ENCODE measurements around the gene CDH23.

Gene CDH23

DNA sequence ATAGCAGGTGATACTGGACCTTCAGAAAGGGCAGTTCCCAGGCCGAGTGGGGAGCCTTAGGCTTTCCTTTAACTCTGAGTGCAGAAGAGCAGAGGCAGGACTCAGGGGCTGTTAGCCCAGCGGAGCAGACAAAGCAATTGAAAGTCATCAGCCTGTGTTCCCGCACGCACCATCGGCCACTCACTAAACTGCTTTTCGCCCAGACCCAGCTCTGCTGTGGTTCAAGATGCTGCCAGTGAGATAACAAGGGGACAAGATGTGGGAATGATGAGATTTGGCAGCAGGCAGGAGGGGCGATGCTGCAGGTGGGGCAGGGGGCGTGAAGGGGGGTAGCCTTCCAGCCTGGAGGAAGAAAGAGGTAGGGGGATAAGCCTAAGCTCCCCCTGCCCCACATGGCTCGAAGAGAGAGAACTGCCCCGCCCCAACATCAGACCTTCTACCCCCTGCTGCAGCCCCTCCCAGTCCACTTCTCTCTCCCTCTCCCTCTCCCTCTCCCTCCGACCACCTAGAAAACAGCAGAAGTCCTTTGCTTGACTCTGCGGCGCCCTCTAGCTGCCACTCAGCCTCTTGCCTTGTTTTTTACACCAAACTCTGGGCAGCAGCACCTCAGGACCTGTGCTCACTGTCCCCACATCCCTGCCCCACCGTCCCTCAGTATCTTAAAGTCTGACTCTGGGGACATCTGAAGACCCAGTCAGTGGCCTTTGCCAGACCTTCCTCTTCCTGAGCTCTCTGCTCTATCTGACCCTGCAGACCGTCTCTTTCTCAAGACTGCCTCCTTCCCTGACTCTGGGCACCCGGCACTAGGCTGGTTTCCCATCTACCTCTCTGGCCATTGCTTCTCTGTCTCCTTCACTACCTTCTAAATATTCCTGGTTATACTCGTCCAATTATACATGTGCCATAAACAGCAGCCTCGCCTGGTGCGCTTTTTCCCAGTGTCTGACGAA is 212.4 kb downstream of the CDH23 start:
- no peak overlapping the region for H3K4me3 ChIP-seq (ENCODE audit: low read depth, low read length)
- TF ChIP-seq, protein P1, sequence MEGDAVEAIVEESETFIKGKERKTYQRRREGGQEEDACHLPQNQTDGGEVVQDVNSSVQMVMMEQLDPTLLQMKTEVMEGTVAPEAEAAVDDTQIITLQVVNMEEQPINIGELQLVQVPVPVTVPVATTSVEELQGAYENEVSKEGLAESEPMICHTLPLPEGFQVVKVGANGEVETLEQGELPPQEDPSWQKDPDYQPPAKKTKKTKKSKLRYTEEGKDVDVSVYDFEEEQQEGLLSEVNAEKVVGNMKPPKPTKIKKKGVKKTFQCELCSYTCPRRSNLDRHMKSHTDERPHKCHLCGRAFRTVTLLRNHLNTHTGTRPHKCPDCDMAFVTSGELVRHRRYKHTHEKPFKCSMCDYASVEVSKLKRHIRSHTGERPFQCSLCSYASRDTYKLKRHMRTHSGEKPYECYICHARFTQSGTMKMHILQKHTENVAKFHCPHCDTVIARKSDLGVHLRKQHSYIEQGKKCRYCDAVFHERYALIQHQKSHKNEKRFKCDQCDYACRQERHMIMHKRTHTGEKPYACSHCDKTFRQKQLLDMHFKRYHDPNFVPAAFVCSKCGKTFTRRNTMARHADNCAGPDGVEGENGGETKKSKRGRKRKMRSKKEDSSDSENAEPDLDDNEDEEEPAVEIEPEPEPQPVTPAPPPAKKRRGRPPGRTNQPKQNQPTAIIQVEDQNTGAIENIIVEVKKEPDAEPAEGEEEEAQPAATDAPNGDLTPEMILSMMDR (IDR thresholded peaks at IDR 0.05; ENCODE audit: low read depth, low read length, missing control alignments): peak; percentile 92
- in situ Hi-C loops (cut with HindIII; ENCODE audit: low sequenced_read_pairs): no loop called here
- DNase-seq (ENCODE audit: low read depth): peak; percentile 60

DNA sequence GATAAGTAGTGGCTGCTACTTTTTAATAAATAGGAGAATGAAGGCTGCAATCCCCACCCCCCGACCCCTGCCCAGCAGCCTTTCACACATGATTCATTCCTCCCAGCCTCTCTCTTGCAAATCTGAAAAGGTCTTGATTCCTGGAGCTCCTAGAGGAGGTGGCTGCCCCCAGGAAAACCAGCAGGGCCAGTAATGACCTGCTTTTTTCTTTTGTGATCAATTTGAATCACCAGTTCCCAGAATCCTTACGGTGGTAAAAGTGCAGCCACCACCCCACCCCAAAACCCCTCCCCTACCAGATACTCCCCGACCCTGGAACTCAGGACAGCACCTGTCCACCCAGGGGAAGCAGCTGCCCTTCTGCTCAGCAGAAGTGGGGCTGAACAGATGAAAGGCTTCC is 213.9 kb downstream of the CDH23 start:
- DNase-seq (ENCODE audit: low read depth): no peak
- TF ChIP-seq, protein P1 (IDR thresholded peaks at IDR 0.05; ENCODE audit: low read depth, low read length, missing control alignments): no peak
- in situ Hi-C loops (cut with HindIII; ENCODE audit: low sequenced_read_pairs): no loop called here
- H3K4me3 ChIP-seq (ENCODE audit: low read depth, low read length): no peak overlapping the region

DNA sequence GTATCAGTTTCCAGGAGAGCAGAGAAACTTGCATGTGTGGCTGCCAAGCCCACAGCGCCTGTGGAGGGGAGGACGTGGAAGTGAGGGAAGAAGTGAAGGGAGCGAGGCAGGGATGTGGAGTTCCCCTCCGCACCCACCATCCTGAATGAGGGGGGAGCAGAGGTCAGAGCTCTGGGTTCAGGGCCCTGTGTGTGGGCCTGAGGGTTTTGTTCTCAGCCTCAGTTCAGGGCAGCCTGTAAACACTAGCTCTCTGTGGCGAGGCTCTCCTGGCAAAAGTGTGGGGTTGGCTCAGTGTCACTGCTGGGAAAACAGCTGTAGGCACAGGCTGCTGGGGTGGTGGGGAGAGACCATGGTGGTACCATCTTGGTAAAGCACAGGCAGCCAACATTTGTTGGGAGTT is 214.4 kb downstream of the CDH23 start:
- TF ChIP-seq, protein P1 (IDR thresholded peaks at IDR 0.05; ENCODE audit: low read depth, low read length, missing control alignments): no peak
- in situ Hi-C loops (cut with HindIII; ENCODE audit: low sequenced_read_pairs): no loop called here
- DNase-seq (ENCODE audit: low read depth): no peak
- H3K4me3 ChIP-seq (ENCODE audit: low read depth, low read length): no peak overlapping the region

DNA sequence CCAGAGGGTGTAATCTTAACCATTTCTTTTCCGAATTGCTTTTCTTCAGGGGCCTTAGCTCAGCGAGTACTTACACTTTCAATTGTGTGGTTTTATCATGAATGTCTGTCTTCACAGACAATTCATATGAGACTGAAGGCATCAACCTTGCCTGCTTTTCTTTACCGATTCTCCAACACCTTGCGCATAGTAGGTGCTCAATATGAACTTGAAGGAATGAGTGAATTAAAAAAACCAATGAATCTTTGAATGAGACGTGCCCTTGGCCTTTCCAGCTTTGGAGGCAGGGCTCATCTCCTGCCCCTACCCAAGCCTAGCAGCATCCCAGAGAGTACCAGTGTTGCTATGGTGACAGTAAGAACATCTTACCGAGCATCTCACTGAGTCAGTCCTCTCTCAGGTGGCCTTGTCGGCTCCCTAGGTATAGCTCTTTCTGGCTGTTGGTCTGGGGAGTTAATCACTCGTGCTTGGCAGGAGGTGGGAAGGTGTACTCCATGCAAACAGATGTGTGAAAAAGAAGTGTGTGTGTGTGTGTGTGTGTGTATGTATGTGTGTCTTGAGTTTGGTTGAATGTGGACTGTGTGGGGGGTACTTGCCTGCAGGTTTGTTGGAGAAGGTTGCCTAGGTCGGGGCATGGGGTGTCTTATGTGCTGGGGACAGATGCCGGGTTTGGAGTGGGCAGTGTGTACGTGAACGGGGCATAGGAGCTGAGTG is 215.1 kb downstream of the CDH23 start:
- H3K4me3 ChIP-seq (ENCODE audit: low read depth, low read length): no peak overlapping the region
- TF ChIP-seq, protein P1 (IDR thresholded peaks at IDR 0.05; ENCODE audit: low read depth, low read length, missing control alignments): no peak
- DNase-seq (ENCODE audit: low read depth): no peak
- in situ Hi-C loops (cut with HindIII; ENCODE audit: low sequenced_read_pairs): no loop called here

DNA sequence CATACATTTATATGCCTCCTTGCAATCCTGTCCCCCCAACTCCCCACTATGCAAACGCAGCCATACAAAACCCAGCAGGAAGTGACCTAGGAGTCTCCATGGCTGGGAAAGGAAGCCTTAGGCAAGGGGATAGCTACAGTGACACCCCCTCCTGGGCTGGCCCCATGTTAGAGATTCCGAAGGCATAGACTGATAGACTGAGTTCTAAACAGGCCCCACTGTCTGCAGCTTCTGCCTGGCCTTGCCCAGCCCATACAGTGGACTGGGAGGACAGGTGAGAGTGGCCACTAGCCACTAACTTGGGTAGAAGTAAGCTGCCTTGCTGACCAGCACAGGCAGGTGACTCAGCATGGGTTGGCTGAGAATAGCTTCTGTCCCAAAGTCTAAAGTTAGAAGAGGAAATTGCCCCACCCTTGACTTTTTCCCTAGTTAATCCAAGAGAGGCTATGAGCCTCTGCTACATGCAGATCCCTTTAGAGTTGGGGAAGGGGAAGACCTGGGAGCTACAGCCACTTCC is 216.6 kb downstream of the CDH23 start:
- in situ Hi-C loops (cut with HindIII; ENCODE audit: low sequenced_read_pairs): no loop called here
- TF ChIP-seq, protein P1 (IDR thresholded peaks at IDR 0.05; ENCODE audit: low read depth, low read length, missing control alignments): no peak
- no peak for DNase-seq (ENCODE audit: low read depth)
- H3K4me3 ChIP-seq (ENCODE audit: low read depth, low read length): no peak overlapping the region

DNA sequence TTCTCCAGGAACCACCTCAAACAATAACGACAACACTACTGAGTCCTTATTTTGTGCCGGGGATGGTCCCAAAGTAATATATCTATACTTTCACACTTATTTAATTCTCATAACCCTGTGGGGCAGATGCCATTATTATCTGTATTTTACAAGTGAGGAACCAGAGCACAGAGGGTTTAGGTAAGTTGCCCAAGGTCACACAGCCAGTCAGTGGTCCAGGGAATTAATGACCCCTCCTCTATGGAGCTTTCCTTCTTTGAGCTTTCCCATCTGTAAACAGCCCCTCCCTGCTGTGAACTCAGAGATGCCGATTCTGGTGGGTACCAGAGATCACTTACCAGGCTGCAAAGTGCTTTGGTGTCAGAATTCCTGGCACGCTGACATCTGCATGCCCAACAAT is 217.2 kb downstream of the CDH23 start:
- DNase-seq (ENCODE audit: low read depth): no peak
- H3K4me3 ChIP-seq (ENCODE audit: low read depth, low read length): no peak overlapping the region
- TF ChIP-seq, protein P1 (IDR thresholded peaks at IDR 0.05; ENCODE audit: low read depth, low read length, missing control alignments): no peak
- in situ Hi-C loops (cut with HindIII; ENCODE audit: low sequenced_read_pairs): no loop called here

All from astrocyte of the cerebellum (primary cell).